ENCODE results near the gene BLOC1S6.

Gene BLOC1S6

DNA sequence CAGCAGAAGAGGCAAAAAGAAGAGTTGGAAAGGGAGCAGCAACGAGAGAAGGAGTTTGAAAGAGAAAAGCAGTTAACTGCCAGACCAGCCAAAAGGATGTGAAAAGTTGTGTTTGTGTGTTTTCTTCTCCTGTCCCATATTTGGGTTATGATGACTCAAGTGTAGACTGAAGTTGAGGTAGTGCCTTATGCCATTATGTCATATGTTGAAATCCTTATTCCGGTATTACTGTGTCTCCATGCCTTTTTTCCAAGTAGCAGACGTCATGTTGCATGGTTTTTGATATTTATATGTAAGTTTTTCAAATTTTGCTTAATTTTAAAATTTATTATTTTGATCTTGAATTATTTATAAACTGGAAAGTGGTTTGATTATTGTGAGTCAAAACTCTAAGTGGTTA is 19.2 kb downstream of the BLOC1S6 start:
- no peak for DNase-seq (ENCODE audit: low read depth)
- no peak overlapping the region for H3K4me3 ChIP-seq (ENCODE audit: low read length)
- TF ChIP-seq, protein P1, sequence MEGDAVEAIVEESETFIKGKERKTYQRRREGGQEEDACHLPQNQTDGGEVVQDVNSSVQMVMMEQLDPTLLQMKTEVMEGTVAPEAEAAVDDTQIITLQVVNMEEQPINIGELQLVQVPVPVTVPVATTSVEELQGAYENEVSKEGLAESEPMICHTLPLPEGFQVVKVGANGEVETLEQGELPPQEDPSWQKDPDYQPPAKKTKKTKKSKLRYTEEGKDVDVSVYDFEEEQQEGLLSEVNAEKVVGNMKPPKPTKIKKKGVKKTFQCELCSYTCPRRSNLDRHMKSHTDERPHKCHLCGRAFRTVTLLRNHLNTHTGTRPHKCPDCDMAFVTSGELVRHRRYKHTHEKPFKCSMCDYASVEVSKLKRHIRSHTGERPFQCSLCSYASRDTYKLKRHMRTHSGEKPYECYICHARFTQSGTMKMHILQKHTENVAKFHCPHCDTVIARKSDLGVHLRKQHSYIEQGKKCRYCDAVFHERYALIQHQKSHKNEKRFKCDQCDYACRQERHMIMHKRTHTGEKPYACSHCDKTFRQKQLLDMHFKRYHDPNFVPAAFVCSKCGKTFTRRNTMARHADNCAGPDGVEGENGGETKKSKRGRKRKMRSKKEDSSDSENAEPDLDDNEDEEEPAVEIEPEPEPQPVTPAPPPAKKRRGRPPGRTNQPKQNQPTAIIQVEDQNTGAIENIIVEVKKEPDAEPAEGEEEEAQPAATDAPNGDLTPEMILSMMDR (conservative IDR thresholded peaks at IDR 0.05; ENCODE audit: low read depth, low read length): no peak

DNA sequence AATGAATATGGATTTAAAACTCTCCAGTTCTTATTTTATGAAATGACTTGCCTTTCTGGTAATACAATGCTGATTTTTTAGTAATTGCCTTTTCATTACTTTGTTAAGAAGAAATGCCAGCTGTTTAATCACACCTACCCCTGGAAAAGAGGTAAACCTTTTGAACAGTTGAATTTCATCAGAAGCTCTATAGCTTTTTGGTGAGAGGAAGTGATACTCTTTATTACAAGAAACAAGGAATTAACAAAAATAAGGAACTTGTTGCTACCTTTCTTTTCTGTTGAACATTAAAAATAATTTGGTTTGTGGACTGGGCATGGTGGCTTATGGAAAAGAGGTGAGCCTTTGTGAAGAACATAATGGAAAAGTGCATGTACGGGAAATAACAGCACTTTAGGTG is 19.7 kb downstream of the BLOC1S6 start:
- TF ChIP-seq, protein P1 (conservative IDR thresholded peaks at IDR 0.05; ENCODE audit: low read depth, low read length): no peak
- DNase-seq (ENCODE audit: low read depth): no peak
- no peak overlapping the region for H3K4me3 ChIP-seq (ENCODE audit: low read length)

DNA sequence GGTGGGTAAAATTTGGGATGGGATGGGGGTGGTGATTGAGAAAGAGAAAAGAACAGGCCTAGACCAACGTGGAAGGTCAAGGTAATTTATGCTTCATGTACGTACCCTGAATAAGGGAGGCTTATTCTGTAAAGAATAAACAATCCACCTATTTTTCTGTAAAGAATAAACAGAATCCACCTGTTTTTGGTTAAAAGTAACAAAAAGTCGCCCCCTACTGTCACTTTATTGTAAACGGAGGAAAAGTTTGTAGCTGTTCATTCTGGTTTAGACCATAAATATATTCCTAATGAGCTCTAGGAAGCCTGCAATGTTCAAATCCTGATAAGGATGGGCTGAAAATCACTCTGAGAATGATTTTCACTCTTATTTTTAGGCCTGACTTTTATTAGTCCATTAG is 24.1 kb downstream of the BLOC1S6 start:
- TF ChIP-seq, protein P1 (conservative IDR thresholded peaks at IDR 0.05; ENCODE audit: low read depth, low read length): peak; percentile 48
- H3K4me3 ChIP-seq (ENCODE audit: low read length): no peak overlapping the region
- DNase-seq (ENCODE audit: low read depth): no peak

DNA sequence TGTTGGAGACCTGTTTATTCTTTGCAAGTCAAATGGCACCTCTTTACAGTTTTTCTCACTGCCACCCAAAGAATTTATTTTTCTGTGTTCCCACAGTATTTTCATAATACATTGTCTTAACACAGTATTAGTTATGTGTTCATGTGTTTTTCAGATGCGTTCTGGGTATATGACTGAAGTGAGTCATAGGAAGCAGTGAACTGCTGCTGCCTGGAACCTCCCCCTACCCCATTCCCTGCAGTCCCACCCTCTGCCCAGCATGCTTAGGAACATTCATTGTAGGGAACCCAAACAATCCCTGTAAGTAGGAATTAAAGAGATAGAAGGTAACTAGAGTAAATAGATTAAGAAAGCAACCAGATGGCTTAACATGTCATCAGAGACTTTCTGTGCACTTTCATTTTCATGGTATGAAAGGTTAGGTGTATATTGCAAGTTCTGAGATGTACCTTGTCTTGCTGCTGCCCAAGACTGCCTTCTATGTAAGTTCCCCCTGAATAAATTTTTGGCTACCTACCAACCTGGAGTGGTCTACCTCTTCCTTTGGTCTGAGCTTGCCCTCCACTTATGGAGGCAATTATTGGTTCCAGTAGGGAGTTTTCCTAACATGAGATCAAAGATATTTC is 25.7 kb downstream of the BLOC1S6 start:
- no peak for DNase-seq (ENCODE audit: low read depth)
- H3K4me3 ChIP-seq (ENCODE audit: low read length): no peak overlapping the region
- TF ChIP-seq, protein P1 (conservative IDR thresholded peaks at IDR 0.05; ENCODE audit: low read depth, low read length): no peak

DNA sequence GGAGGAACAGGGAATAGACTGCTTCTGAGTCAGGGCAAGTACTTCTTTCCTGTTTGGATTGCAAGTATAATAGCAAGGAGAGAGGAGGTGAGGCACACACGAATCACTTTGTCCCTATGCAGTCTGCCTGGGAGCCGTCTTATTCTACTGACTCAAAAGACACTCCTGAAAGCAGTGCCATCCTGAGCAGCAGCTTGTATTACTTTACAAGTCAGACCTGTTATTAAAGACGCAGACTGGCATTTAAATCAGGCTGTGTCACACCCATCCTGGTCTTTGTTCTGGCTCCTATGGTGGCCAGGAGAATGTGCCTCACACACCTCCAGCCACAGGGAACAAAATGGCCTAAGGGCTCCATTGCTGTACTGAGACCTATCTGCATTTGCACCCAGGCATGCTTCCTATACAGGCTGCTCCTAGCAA is 29.7 kb downstream of the BLOC1S6 start:
- H3K4me3 ChIP-seq (ENCODE audit: low read length): no peak overlapping the region
- DNase-seq (ENCODE audit: low read depth): no peak
- TF ChIP-seq, protein P1 (conservative IDR thresholded peaks at IDR 0.05; ENCODE audit: low read depth, low read length): no peak

DNA sequence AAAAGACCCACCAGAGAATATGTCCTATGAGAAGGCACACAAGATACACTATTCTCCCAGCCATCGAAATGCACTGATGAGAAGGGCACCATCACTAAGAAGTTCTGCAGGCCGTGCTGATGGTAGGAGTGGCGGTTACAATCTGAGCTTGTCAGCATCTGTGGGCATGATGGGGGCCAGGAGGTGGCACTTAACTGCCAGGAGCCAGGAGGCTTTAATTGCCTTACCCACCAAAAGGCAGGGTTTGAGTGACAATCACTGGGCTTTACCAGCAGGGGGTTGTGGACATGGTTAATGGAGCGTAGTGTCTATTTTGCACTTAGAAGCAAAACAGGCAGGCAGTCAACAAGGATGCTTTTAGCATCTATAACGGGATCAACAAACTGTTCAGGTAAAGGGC is 31.6 kb downstream of the BLOC1S6 start:
- no peak for DNase-seq (ENCODE audit: low read depth)
- TF ChIP-seq, protein P1 (conservative IDR thresholded peaks at IDR 0.05; ENCODE audit: low read depth, low read length): no peak
- H3K4me3 ChIP-seq (ENCODE audit: low read length): no peak overlapping the region

DNA sequence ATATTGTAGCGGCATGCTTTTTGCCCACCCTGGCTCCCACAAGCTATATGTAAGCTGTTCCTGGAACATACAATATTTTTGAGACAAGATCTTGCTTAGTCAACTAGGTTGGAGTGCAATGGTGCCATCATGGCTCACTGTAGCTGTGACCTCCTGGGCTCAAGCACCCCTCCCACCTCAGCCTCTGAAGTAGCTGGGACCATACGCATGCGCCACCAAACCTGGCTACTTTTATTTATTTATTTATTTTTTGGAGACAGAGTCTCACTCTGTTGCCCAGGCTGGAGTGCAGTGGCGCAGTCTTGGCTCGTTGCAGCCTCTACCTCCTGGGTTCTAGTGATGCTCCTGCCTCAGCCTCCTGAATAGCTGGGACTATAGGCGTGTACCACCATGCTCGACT is 41.0 kb downstream of the BLOC1S6 start:
- DNase-seq (ENCODE audit: low read depth): no peak
- no peak overlapping the region for H3K4me3 ChIP-seq (ENCODE audit: low read length)
- TF ChIP-seq, protein P1 (conservative IDR thresholded peaks at IDR 0.05; ENCODE audit: low read depth, low read length): no peak

Data from retinal pigment epithelial cell (primary cell).